Measurements from ENCODE around the gene ACSS2.

GRCh38 chr20:34968042-34968775 is 91.8 kb downstream of the ACSS2 start:
- no peak for TF ChIP-seq YY1 (IDR thresholded peaks at IDR 0.05; ENCODE audit: low read depth, low read length)
- no peak for TF ChIP-seq POLR2A (IDR thresholded peaks at IDR 0.05; ENCODE audit: low read depth, low read length)
- no peak for TF ChIP-seq ZNF274 (IDR thresholded peaks at IDR 0.05; ENCODE audit: insufficient read depth, insufficient read length)
- no peak for TF ChIP-seq CTCF (IDR thresholded peaks at IDR 0.05 in 2 of 3, conservative IDR thresholded peaks at IDR 0.05 in 1 of 3; ENCODE audit: control insufficient read depth in 2 of 3, extremely low read depth in 1 of 3, insufficient read depth in 1 of 3, low read depth in 3 of 3, low read length in 3 of 3)
- TF ChIP-seq TCF12 (IDR thresholded peaks at IDR 0.05; ENCODE audit: low read depth, low read length): no peak
- no peak for TF ChIP-seq TAF1 (IDR thresholded peaks at IDR 0.05; ENCODE audit: borderline replicate concordance, low read depth, low read length)
- TF ChIP-seq WRNIP1 (IDR thresholded peaks at IDR 0.05; ENCODE audit: borderline replicate concordance, low read depth, low read length): no peak
- TF ChIP-seq PML (IDR thresholded peaks at IDR 0.05; ENCODE audit: low read length): no peak
- TF ChIP-seq NBN (IDR thresholded peaks at IDR 0.05): no peak
- TF ChIP-seq CBX5 (IDR thresholded peaks at IDR 0.05; ENCODE audit: low read depth): no peak
- no peak for TF ChIP-seq CHD4 (IDR thresholded peaks at IDR 0.05)
- no peak for TF ChIP-seq EZH2 (IDR thresholded peaks at IDR 0.05; ENCODE audit: borderline replicate concordance, control insufficient read depth, low read depth, low read length)
- TF ChIP-seq, protein P1, sequence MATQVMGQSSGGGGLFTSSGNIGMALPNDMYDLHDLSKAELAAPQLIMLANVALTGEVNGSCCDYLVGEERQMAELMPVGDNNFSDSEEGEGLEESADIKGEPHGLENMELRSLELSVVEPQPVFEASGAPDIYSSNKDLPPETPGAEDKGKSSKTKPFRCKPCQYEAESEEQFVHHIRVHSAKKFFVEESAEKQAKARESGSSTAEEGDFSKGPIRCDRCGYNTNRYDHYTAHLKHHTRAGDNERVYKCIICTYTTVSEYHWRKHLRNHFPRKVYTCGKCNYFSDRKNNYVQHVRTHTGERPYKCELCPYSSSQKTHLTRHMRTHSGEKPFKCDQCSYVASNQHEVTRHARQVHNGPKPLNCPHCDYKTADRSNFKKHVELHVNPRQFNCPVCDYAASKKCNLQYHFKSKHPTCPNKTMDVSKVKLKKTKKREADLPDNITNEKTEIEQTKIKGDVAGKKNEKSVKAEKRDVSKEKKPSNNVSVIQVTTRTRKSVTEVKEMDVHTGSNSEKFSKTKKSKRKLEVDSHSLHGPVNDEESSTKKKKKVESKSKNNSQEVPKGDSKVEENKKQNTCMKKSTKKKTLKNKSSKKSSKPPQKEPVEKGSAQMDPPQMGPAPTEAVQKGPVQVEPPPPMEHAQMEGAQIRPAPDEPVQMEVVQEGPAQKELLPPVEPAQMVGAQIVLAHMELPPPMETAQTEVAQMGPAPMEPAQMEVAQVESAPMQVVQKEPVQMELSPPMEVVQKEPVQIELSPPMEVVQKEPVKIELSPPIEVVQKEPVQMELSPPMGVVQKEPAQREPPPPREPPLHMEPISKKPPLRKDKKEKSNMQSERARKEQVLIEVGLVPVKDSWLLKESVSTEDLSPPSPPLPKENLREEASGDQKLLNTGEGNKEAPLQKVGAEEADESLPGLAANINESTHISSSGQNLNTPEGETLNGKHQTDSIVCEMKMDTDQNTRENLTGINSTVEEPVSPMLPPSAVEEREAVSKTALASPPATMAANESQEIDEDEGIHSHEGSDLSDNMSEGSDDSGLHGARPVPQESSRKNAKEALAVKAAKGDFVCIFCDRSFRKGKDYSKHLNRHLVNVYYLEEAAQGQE (IDR thresholded peaks at IDR 0.05; ENCODE audit: low read depth, low read length): no peak
- no peak for TF ChIP-seq SPI1 (IDR thresholded peaks at IDR 0.05; ENCODE audit: borderline replicate concordance, insufficient read depth, low read depth, low read length)

Measured in GM12878 (cell line).